IPS-18c (cell line): ENCODE data around the gene TRIM10.
"Not testable (repeated sequence)": the region's sequence is repeated elsewhere in the genome, so short reads cannot be mapped to it uniquely, and the experiment has no call there.

ENCODE experiments used
- H3K4me3 ChIP-seq: 2 replicates; pipeline ENCODE4 v1.7.0; 2013; ENCODE audit warnings: low read depth, mild to moderate bottlenecking, low read length, moderate library complexity; ENCODE audit not compliant: insufficient read depth
- H3K9me3 ChIP-seq: one replicate; pipeline ENCODE4 v1.6.1; 2013; ENCODE audit warnings: mild to moderate bottlenecking, low read length, moderate library complexity; ENCODE audit not compliant: control insufficient read depth, insufficient read depth

The TRIM10 gene

GRCh38 chr6:30180145-30180544 is 19.1 kb upstream of the TRIM10 start:
- Histone ChIP-seq H3K9me3 (no peaks in the 10 kb centered on the region), H3K4me3 (no peak overlapping the region)

- Histone ChIP-seq H3K9me3 (no peaks in the 10 kb centered on the region), H3K4me3 (no peak overlapping the region)
Observed at GRCh38 chr6:30178837-30179236, 17.8 kb upstream of the TRIM10 start.

- no peak overlapping the region for H3K4me3 ChIP-seq
- no peaks in the 10 kb centered on the region for H3K9me3 ChIP-seq
Observed at GRCh38 chr6:30175765-30176164, 14.8 kb upstream of the TRIM10 start.

- no peaks in the 10 kb centered on the region for H3K9me3 ChIP-seq
- no peak overlapping the region for H3K4me3 ChIP-seq
Observed at GRCh38 chr6:30172681-30173080, 11.7 kb upstream of the TRIM10 start.

GRCh38 chr6:30171677-30172471 is 10.9 kb upstream of the TRIM10 start:
- no peaks in the 10 kb centered on the region for H3K9me3 ChIP-seq
- H3K4me3 ChIP-seq = no peak overlapping the region

GRCh38 chr6:30169658-30170614 is 8.9 kb upstream of the TRIM10 start:
- Histone ChIP-seq H3K4me3 (no peak overlapping the region), H3K9me3 (no peaks in the 10 kb centered on the region)

GRCh38 chr6:30168741-30169140 is 7.7 kb upstream of the TRIM10 start:
- no peak overlapping the region for H3K4me3 ChIP-seq
- no peaks in the 10 kb centered on the region for H3K9me3 ChIP-seq

- Histone ChIP-seq H3K4me3 (no peak overlapping the region), H3K9me3 (no peaks in the 10 kb centered on the region)
Observed at GRCh38 chr6:30167101-30167500, 6.1 kb upstream of the TRIM10 start.

- not testable (repeated sequence) for H3K4me3 ChIP-seq, H3K9me3 ChIP-seq
Observed at GRCh38 chr6:30165238-30165637, 4.2 kb upstream of the TRIM10 start.

GRCh38 chr6:30164714-30165113 is 3.7 kb upstream of the TRIM10 start:
- Histone ChIP-seq H3K4me3 (no peak overlapping the region), H3K9me3 (no peaks in the 10 kb centered on the region)

GRCh38 chr6:30163918-30164654 is 3.1 kb upstream of the TRIM10 start:
- Histone ChIP-seq H3K9me3 (no peaks in the 10 kb centered on the region), H3K4me3 (no peak overlapping the region)

- no peaks in the 10 kb centered on the region for H3K9me3 ChIP-seq
- no peak within 1 kb of the TSS for H3K4me3 ChIP-seq
Observed at GRCh38 chr6:30163090-30163917, 2.3 kb upstream of the TRIM10 start, which contains the start of gene TRIM15. TRIM15 (plus strand) TSS chr6:30163546; CDS start chr6:30163685, 139 bp downstream.

- no peak overlapping the region for H3K4me3 ChIP-seq
- no peaks in the 10 kb centered on the region for H3K9me3 ChIP-seq
Observed at GRCh38 chr6:30162265-30163089, 1.5 kb upstream of the TRIM10 start.

GRCh38 chr6:30160008-30160784 is 815 bp downstream of the TRIM10 start:
- Histone ChIP-seq H3K9me3 (no peaks in the 10 kb centered on the region), H3K4me3 (no peak overlapping the region)

GRCh38 chr6:30158475-30159040 is 2.5 kb downstream of the TRIM10 start:
- Histone ChIP-seq H3K4me3 (no peak overlapping the region), H3K9me3 (no peaks in the 10 kb centered on the region)
